RWPE2 (cell line): ENCODE measurements around the gene URAD.

Source experiments
- ATAC-seq: fragments of 200-7000 bp; cut with Tn5 transposase; 3 replicates; pipeline ENCODE4 v1.9.1; 2021; ENCODE audit warnings: low read depth
- DNase-seq: peaks from one replicate; pipeline ENCODE4 v3.0.0-alpha.2; 2020; ENCODE audit warnings: low spot score
- H3K27ac ChIP-seq: fragments of 450-650 bp; 2 replicates; pipeline ENCODE4 v1.5.1; 2017; ENCODE audit warnings: mild to moderate bottlenecking; ENCODE audit not compliant: poor library complexity, severe bottlenecking
- H3K27me3 ChIP-seq: fragments of 250-450 bp; sonication (Bioruptor Pico); 2 replicates; pipeline ENCODE4 v1.5.1; 2021; ENCODE audit warnings: mild to moderate bottlenecking, moderate library complexity; ENCODE audit not compliant: insufficient read depth, poor library complexity, severe bottlenecking
- H3K36me3 ChIP-seq: fragments of 250-450 bp; sonication (Bioruptor Pico); 2 replicates; pipeline ENCODE4 v1.5.1; 2020; ENCODE audit warnings: low read depth, mild to moderate bottlenecking, moderate library complexity
- H3K4me1 ChIP-seq: fragments of 250-450 bp; sonication (Bioruptor Pico); 2 replicates; pipeline ENCODE4 v1.5.1; 2021; ENCODE audit warnings: mild to moderate bottlenecking, moderate library complexity; ENCODE audit not compliant: insufficient read depth, poor library complexity, severe bottlenecking
- H3K4me3 ChIP-seq: fragments of 250-450 bp; sonication (Bioruptor Pico); 2 replicates; pipeline ENCODE4 v1.5.1; 2021; ENCODE audit warnings: mild to moderate bottlenecking, moderate library complexity; ENCODE audit not compliant: severe bottlenecking
- H3K9me3 ChIP-seq: fragments of 250-450 bp; sonication (Bioruptor Pico); 2 replicates; pipeline ENCODE4 v1.5.1; 2021; ENCODE audit warnings: mild to moderate bottlenecking, moderate library complexity; ENCODE audit not compliant: severe bottlenecking
- CTCF ChIP-seq: fragments of 450-650 bp; IDR thresholded peaks from one replicate; pipeline ENCODE4 v1.5.1; 2017; ENCODE audit warnings: mild to moderate bottlenecking, moderate library complexity; ENCODE audit not compliant: poor library complexity, severe bottlenecking

The URAD gene

GRCh38 chr13:28022848-28023518 is 34.5 kb upstream of the URAD start:
- ATAC-seq = no peak
- no peak for TF ChIP-seq CTCF
- Histone ChIP-seq H3K9me3 (no peaks in the 10 kb centered on the region), H3K4me1 (no peaks in the 10 kb centered on the region), H3K36me3 (no peaks in the 10 kb centered on the region), H3K4me3 (no peak overlapping the region), H3K27me3 (no peaks in the 10 kb centered on the region), H3K27ac (no peak overlapping the region)
- DNase-seq = no peak

- TF ChIP-seq CTCF = no peak
- H3K36me3 ChIP-seq = no peaks in the 10 kb centered on the region
- DNase-seq (no peak), ATAC-seq (no peak)
- H3K27me3 ChIP-seq = no peaks in the 10 kb centered on the region
- H3K4me3 ChIP-seq = no peak overlapping the region
- H3K4me1 ChIP-seq = no peaks in the 10 kb centered on the region
- H3K9me3 ChIP-seq = no peaks in the 10 kb centered on the region
- H3K27ac ChIP-seq = no peak overlapping the region
Measured at GRCh38 chr13:28014301-28014700, 25.8 kb upstream of the URAD start.

GRCh38 chr13:28013482-28013881 is 25.0 kb upstream of the URAD start:
- H3K9me3 ChIP-seq = no peaks in the 10 kb centered on the region
- TF ChIP-seq CTCF = no peak
- H3K4me3 ChIP-seq = no peak overlapping the region
- H3K27ac ChIP-seq = no peak overlapping the region
- no peaks in the 10 kb centered on the region for H3K4me1 ChIP-seq
- ATAC-seq = no peak
- no peaks in the 10 kb centered on the region for H3K36me3 ChIP-seq
- no peaks in the 10 kb centered on the region for H3K27me3 ChIP-seq
- DNase-seq = no peak

- DNase-seq = no peak
- no peak for TF ChIP-seq CTCF
- no peaks in the 10 kb centered on the region for H3K4me1 ChIP-seq
- H3K36me3 ChIP-seq = no peaks in the 10 kb centered on the region
- H3K4me3 ChIP-seq = no peak overlapping the region
- H3K9me3 ChIP-seq = no peaks in the 10 kb centered on the region
- H3K27me3 ChIP-seq = no peaks in the 10 kb centered on the region
- ATAC-seq = peak; percentile 41; the same call in 2 of the 3 replicates
- no peak overlapping the region for H3K27ac ChIP-seq
Measured at GRCh38 chr13:28012896-28013295, 24.4 kb upstream of the URAD start.

- no peak overlapping the region for H3K4me3 ChIP-seq
- no peaks in the 10 kb centered on the region for H3K9me3 ChIP-seq
- H3K4me1 ChIP-seq = no peaks in the 10 kb centered on the region
- no peaks in the 10 kb centered on the region for H3K36me3 ChIP-seq
- DNase-seq = no peak
- no peaks in the 10 kb centered on the region for H3K27me3 ChIP-seq
- peak; percentile 44; the same call in 1 of the 3 replicates for ATAC-seq
- H3K27ac ChIP-seq = no peak overlapping the region
- no peak for TF ChIP-seq CTCF
Measured at GRCh38 chr13:28012383-28012782, 23.9 kb upstream of the URAD start.
